ENCODE measurements around the gene RNU11.

DNA sequence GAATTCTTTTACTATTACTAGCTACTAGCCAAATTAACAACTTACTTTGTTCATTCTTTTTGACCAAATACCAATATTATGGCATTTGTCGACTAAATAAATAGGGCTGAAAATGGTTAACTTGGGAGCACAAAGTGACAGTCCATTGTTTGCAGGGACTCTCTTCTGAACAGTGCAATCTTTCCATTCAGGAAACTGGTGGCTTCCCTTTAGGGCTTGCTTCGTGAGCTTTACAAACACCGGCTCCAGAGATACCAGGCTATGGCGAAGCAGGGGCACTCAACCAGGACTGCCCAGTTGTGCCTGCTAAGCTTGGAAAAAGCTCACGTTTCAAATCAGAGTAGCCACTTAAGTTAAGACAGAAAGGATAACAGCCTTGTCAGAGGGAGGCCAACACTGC, 44.0 kb upstream of the RNU11 start:
- TF ChIP-seq, protein P1, sequence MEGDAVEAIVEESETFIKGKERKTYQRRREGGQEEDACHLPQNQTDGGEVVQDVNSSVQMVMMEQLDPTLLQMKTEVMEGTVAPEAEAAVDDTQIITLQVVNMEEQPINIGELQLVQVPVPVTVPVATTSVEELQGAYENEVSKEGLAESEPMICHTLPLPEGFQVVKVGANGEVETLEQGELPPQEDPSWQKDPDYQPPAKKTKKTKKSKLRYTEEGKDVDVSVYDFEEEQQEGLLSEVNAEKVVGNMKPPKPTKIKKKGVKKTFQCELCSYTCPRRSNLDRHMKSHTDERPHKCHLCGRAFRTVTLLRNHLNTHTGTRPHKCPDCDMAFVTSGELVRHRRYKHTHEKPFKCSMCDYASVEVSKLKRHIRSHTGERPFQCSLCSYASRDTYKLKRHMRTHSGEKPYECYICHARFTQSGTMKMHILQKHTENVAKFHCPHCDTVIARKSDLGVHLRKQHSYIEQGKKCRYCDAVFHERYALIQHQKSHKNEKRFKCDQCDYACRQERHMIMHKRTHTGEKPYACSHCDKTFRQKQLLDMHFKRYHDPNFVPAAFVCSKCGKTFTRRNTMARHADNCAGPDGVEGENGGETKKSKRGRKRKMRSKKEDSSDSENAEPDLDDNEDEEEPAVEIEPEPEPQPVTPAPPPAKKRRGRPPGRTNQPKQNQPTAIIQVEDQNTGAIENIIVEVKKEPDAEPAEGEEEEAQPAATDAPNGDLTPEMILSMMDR (IDR thresholded peaks at IDR 0.05; ENCODE audit: poor library complexity), result no peak
- no peak for TF ChIP-seq EZH2 (IDR thresholded peaks at IDR 0.05; ENCODE audit: borderline replicate concordance)
